ENCODE results near the gene DPYSL4. TPM values are rescaled to one million over a fixed set of nuclear protein-coding genes. Genes with fewer than 3 reads are reported as not detected.

Gene DPYSL4
- total and polyA plus RNA-seq, 2 experiments from 2014 or later = 10.6 to 23.9 TPM

DNA sequence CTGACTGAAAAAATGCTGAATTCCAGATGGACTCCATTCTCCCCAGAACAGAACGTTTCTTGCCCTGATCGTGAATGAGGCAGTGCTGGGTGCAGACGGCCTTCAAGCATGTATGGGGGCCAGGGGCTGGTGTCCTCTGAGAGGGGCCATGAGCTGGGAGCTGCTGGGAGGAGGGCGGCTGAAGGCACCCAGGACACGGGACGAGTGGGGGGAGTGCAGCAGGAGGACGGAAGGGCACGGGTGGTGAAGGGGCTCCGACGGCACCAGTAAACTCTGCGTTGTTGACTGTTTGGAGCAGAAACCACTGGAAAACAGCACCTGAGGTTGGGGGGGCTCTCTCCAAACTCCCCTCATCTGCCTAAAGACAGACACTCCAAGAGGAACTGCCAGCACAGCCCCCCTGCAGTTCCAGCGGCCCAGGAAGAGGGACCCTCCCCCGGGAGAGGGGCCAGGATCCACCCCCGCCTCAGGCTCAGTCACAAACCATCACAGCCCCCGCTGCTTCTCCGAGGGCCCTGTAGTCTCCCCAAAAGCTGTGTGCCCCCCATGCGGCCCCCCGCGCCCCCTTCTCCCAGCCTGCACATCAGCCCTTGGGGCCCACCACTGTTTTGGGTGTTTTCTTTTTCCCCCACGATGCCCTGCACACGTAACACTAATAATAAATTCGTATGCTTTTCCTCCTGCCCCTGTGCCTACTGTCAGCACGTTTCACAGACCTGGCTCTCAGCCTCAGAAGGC lies 55.5 kb downstream of the DPYSL4 start:
- H3K9me2 ChIP-seq (ENCODE audit: insufficient read depth) = no peaks in the 10 kb centered on the region
- no peaks in the 10 kb centered on the region for H3K79me2 ChIP-seq (replicated peaks; ENCODE audit: insufficient read depth)
- no peaks in the 10 kb centered on the region for H3K36me3 ChIP-seq (ENCODE audit: insufficient read depth)
- H3K27ac ChIP-seq (ENCODE audit: low read depth) = no peak overlapping the region
- H4K20me1 ChIP-seq (replicated peaks; ENCODE audit: insufficient read depth) = no peaks in the 10 kb centered on the region
- H2AFZ ChIP-seq = no peak overlapping the region
- TF ChIP-seq CREB1 (CRISPR knock-in tag; IDR thresholded peaks at IDR 0.05; ENCODE audit: low read depth) = no peak
- TF ChIP-seq, protein P1, sequence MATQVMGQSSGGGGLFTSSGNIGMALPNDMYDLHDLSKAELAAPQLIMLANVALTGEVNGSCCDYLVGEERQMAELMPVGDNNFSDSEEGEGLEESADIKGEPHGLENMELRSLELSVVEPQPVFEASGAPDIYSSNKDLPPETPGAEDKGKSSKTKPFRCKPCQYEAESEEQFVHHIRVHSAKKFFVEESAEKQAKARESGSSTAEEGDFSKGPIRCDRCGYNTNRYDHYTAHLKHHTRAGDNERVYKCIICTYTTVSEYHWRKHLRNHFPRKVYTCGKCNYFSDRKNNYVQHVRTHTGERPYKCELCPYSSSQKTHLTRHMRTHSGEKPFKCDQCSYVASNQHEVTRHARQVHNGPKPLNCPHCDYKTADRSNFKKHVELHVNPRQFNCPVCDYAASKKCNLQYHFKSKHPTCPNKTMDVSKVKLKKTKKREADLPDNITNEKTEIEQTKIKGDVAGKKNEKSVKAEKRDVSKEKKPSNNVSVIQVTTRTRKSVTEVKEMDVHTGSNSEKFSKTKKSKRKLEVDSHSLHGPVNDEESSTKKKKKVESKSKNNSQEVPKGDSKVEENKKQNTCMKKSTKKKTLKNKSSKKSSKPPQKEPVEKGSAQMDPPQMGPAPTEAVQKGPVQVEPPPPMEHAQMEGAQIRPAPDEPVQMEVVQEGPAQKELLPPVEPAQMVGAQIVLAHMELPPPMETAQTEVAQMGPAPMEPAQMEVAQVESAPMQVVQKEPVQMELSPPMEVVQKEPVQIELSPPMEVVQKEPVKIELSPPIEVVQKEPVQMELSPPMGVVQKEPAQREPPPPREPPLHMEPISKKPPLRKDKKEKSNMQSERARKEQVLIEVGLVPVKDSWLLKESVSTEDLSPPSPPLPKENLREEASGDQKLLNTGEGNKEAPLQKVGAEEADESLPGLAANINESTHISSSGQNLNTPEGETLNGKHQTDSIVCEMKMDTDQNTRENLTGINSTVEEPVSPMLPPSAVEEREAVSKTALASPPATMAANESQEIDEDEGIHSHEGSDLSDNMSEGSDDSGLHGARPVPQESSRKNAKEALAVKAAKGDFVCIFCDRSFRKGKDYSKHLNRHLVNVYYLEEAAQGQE (IDR thresholded peaks at IDR 0.05; ENCODE audit: unreplicated experiment) = no peak
- no peak for TF ChIP-seq NANOG (IDR thresholded peaks at IDR 0.05; ENCODE audit: borderline replicate concordance)
- TF ChIP-seq, protein P2, sequence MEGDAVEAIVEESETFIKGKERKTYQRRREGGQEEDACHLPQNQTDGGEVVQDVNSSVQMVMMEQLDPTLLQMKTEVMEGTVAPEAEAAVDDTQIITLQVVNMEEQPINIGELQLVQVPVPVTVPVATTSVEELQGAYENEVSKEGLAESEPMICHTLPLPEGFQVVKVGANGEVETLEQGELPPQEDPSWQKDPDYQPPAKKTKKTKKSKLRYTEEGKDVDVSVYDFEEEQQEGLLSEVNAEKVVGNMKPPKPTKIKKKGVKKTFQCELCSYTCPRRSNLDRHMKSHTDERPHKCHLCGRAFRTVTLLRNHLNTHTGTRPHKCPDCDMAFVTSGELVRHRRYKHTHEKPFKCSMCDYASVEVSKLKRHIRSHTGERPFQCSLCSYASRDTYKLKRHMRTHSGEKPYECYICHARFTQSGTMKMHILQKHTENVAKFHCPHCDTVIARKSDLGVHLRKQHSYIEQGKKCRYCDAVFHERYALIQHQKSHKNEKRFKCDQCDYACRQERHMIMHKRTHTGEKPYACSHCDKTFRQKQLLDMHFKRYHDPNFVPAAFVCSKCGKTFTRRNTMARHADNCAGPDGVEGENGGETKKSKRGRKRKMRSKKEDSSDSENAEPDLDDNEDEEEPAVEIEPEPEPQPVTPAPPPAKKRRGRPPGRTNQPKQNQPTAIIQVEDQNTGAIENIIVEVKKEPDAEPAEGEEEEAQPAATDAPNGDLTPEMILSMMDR (conservative IDR thresholded peaks at IDR 0.05; ENCODE audit: low read depth in 2 of 2) = no peak
- no peak for TF ChIP-seq ZNF331 (CRISPR knock-in tag; IDR thresholded peaks at IDR 0.05; ENCODE audit: low read depth)
- TF ChIP-seq POLR2AphosphoS5 (IDR thresholded peaks at IDR 0.05; ENCODE audit: low read depth) = no peak
- no peak for TF ChIP-seq EZH2phosphoT487 (IDR thresholded peaks at IDR 0.05; ENCODE audit: unreplicated experiment)
- TF ChIP-seq JUNB (IDR thresholded peaks at IDR 0.05; ENCODE audit: unreplicated experiment) = no peak
- no peak for TF ChIP-seq ZNF462 (CRISPR knock-in tag; IDR thresholded peaks at IDR 0.05)
- TF ChIP-seq ZNF114 (CRISPR knock-in tag; IDR thresholded peaks at IDR 0.05) = no peak
- H3K27ac Mint-ChIP-seq = 0 out of 2 replicates have a peak overlapping the region, but pooled peaks have one; percentile 65
- no peak overlapping the region for H3K4me3 ChIP-seq
- H3K4me3 Mint-ChIP-seq = no peak overlapping the region
- H3K36me3 Mint-ChIP-seq (ENCODE audit: low read depth) = no peaks in the 10 kb centered on the region
- peaks cover 11% of the 10 kb centered on the region for H3K4me1 Mint-ChIP-seq
- peaks cover 10% of the 10 kb centered on the region for H3K27me3 Mint-ChIP-seq (ENCODE audit: insufficient read depth, low read depth, poor library complexity)
- ATAC-seq (no peak), DNase-seq (ENCODE audit: low spot score) (no peak)
- H3K27me3 ChIP-seq (ENCODE audit: insufficient read depth) = no peaks in the 10 kb centered on the region
- no peaks in the 10 kb centered on the region for H3K9me3 Mint-ChIP-seq
- no peaks in the 10 kb centered on the region for H3K4me1 ChIP-seq (ENCODE audit: insufficient read depth)
- H3K4me2 ChIP-seq = no peak overlapping the region
- no peaks in the 10 kb centered on the region for H3F3A ChIP-seq (replicated peaks; ENCODE audit: low read depth)

Data from GM23338 (cell line).